H9 (cell line): ENCODE data around the gene MFSD12. TPM values are rescaled to one million over a fixed set of nuclear protein-coding genes. Genes with fewer than 3 reads are reported as not detected.

Experiments used
- DNase-seq: peaks from one replicate; pipeline ENCODE4 v3.0.0-alpha.2; 2017
- H2AFZ ChIP-seq: one replicate; pipeline ENCODE4 v1.6.1; 2013; ENCODE audit warnings: mild to moderate bottlenecking, low read length, control low read depth, moderate library complexity
- H2AK5ac ChIP-seq: 2 replicates; pipeline ENCODE4 v1.6.1; 2013; ENCODE audit warnings: low read length, control low read depth, mixed read lengths; ENCODE audit not compliant: insufficient read length
- H2BK120ac ChIP-seq: one replicate; pipeline ENCODE4 v1.6.1; 2013; ENCODE audit warnings: low read depth, mild to moderate bottlenecking, low read length, control low read depth, inconsistent platforms; ENCODE audit not compliant: poor library complexity, severe bottlenecking
- H2BK12ac ChIP-seq: 2 replicates; pipeline ENCODE4 v1.6.1; 2013; ENCODE audit warnings: low read length, control low read depth, mixed read lengths, low read depth; ENCODE audit not compliant: insufficient read length
- H2BK15ac ChIP-seq: 2 replicates; pipeline ENCODE4 v1.6.1; 2013; ENCODE audit warnings: low read depth, low read length, control low read depth
- H2BK20ac ChIP-seq: one replicate; pipeline ENCODE4 v1.6.1; 2013; ENCODE audit warnings: low read depth, mild to moderate bottlenecking, low read length, control low read depth, inconsistent platforms; ENCODE audit not compliant: poor library complexity, severe bottlenecking
- H2BK5ac ChIP-seq: 2 replicates; pipeline ENCODE4 v1.6.1; 2013; ENCODE audit warnings: low read length, control low read depth, mixed read lengths; ENCODE audit not compliant: insufficient read length
- H3K14ac ChIP-seq: 2 replicates; pipeline ENCODE4 v1.6.1; 2013; ENCODE audit warnings: low read length, control low read depth; ENCODE audit not compliant: insufficient read depth
- H3K18ac ChIP-seq: 2 replicates; pipeline ENCODE4 v1.6.1; 2013; ENCODE audit warnings: low read depth, mild to moderate bottlenecking, mixed read lengths, low read length, control low read depth; ENCODE audit not compliant: insufficient read length
- H3K23ac ChIP-seq: 2 replicates; pipeline ENCODE4 v1.6.1; 2013; ENCODE audit warnings: low read length, control low read depth, mixed read lengths, low read depth; ENCODE audit not compliant: insufficient read length
- H3K23me2 ChIP-seq: 2 replicates; pipeline ENCODE4 v1.6.1; 2013; ENCODE audit warnings: low read depth, mild to moderate bottlenecking, mixed read lengths, low read length, control low read depth; ENCODE audit not compliant: insufficient read length, poor library complexity, severe bottlenecking
- H3K27ac ChIP-seq: 2 replicates; pipeline ENCODE4 v1.5.1; 2013; ENCODE audit warnings: low read length, control low read depth, mixed read lengths, low read depth; ENCODE audit not compliant: insufficient read length
- H3K27me3 ChIP-seq: 2 replicates; pipeline ENCODE4 v1.6.1; 2013; ENCODE audit warnings: low read length, control low read depth, inconsistent platforms; ENCODE audit not compliant: insufficient read depth
- H3K4ac ChIP-seq: 2 replicates; pipeline ENCODE4 v1.6.1; 2013; ENCODE audit warnings: low read depth, mild to moderate bottlenecking, control low read depth, inconsistent platforms, low read length, moderate library complexity
- H3K4me1 ChIP-seq: 2 replicates; pipeline ENCODE4 v1.6.1; 2013; ENCODE audit warnings: low read length, control low read depth, inconsistent platforms; ENCODE audit not compliant: insufficient read depth
- H3K4me2 ChIP-seq: 2 replicates; pipeline ENCODE4 v1.6.1; 2013; ENCODE audit warnings: low read length, control low read depth, mixed read lengths; ENCODE audit not compliant: insufficient read length, insufficient read depth
- H3K56ac ChIP-seq: 2 replicates; pipeline ENCODE4 v1.6.1; 2013; ENCODE audit warnings: low read depth, mild to moderate bottlenecking, mixed read lengths, low read length, control low read depth; ENCODE audit not compliant: insufficient read length
- H3K79me1 ChIP-seq: 2 replicates; pipeline ENCODE4 v1.6.1; 2013; ENCODE audit warnings: low read depth, mild to moderate bottlenecking, moderate library complexity, low read length, control low read depth, inconsistent platforms; ENCODE audit not compliant: insufficient read depth, poor library complexity, severe bottlenecking
- H3K79me2 ChIP-seq: 2 replicates; pipeline ENCODE4 v1.6.1; 2013; ENCODE audit warnings: low read length, control low read depth, inconsistent platforms; ENCODE audit not compliant: insufficient read depth
- H3K9ac ChIP-seq: 2 replicates; pipeline ENCODE4 v1.6.1; 2013; ENCODE audit warnings: low read length, control low read depth, mixed read lengths; ENCODE audit not compliant: insufficient read length; ENCODE audit errors: extremely low read depth
- H3K9me3 ChIP-seq: one replicate; pipeline ENCODE4 v1.6.1; 2013; ENCODE audit warnings: low read depth, low read length, inconsistent platforms; ENCODE audit not compliant: control insufficient read depth
- H3T11ph ChIP-seq: one replicate; pipeline ENCODE4 v1.6.1; 2013; ENCODE audit warnings: mild to moderate bottlenecking, low read length, control low read depth, inconsistent platforms
- H4K20me1 ChIP-seq: one replicate; pipeline ENCODE4 v1.6.1; 2013; ENCODE audit not compliant: control insufficient read depth, insufficient read length, insufficient read depth
- H4K5ac ChIP-seq: 2 replicates; pipeline ENCODE4 v1.6.1; 2013; ENCODE audit warnings: low read depth, mild to moderate bottlenecking, mixed read lengths, low read length, control low read depth; ENCODE audit not compliant: insufficient read length
- H4K8ac ChIP-seq: replicated peaks from 2 replicates; pipeline ENCODE4 v1.6.1; 2013; ENCODE audit warnings: low read length, control low read depth, mixed read lengths, low read depth; ENCODE audit not compliant: insufficient read length
- H4K91ac ChIP-seq: 2 replicates; pipeline ENCODE4 v1.6.1; 2013; ENCODE audit warnings: low read depth, mild to moderate bottlenecking, moderate library complexity, mixed read lengths, low read length, control low read depth; ENCODE audit not compliant: insufficient read length
- H3K27ac Mint-ChIP-seq, 3 experiments: 2 replicates in 2 of 3; 3 replicates in 1 of 3; pipeline ENCODE4 v1.8.0; 2020 to 2021; ENCODE audit warnings: mixed read lengths in 3 of 3, mild to moderate bottlenecking in 1 of 3, moderate library complexity in 1 of 3
- H3K27me3 Mint-ChIP-seq: 2 replicates; pipeline ENCODE4 v1.8.0; 2021; ENCODE audit warnings: low read depth, mild to moderate bottlenecking, moderate library complexity, mixed read lengths
- H3K36me3 Mint-ChIP-seq, 3 experiments: 2 replicates in 2 of 3; 3 replicates in 1 of 3; pipeline ENCODE4 v1.8.0; 2020 to 2021; ENCODE audit warnings: low read depth in 3 of 3, mixed read lengths in 3 of 3; ENCODE audit not compliant: insufficient read depth in 1 of 3
- H3K4me1 Mint-ChIP-seq, 2 experiments: 2 replicates each; pipeline ENCODE4 v1.8.0; 2020; ENCODE audit warnings: mixed read lengths in 2 of 2
- H3K4me3 Mint-ChIP-seq, 2 experiments: 2 replicates in 1 of 2; 3 replicates in 1 of 2; pipeline ENCODE4 v1.8.0; 2020 to 2021; ENCODE audit warnings: mild to moderate bottlenecking in 2 of 2, mixed read lengths in 2 of 2, moderate library complexity in 1 of 2
- H3K9me3 Mint-ChIP-seq, 2 experiments: 2 replicates in 1 of 2; 3 replicates in 1 of 2; pipeline ENCODE4 v1.8.0; 2020; ENCODE audit warnings: mild to moderate bottlenecking in 2 of 2, mixed read lengths in 2 of 2, moderate library complexity in 1 of 2
- CTCF ChIP-seq: fragments of 200-600 bp; sonication (generic); conservative IDR thresholded peaks from 3 replicates; pipeline ENCODE4 v1.8.0; 2021; ENCODE audit warnings: antibody characterized with exemption, mild to moderate bottlenecking
- WGBS: extraction: QIAGEN DNeasy Blood & Tissue Kit; methylation state at CpG from one replicate; pipeline ENCODE4 v1.1.7; 2013; ENCODE audit warnings: missing lambda C conversion rate, low lambda C conversion rate, mixed read lengths; ENCODE audit not compliant: insufficient read length; ENCODE audit errors: extremely low coverage; 5-methylcytosine and 5-hydroxymethylcytosine counted together
- total RNA-seq: library from RNA; stranded (reverse); gene quantifications from 2 replicates; pipeline ENCODE4 v1.2.1, GENCODE V29; 2021

The MFSD12 gene
- total RNA-seq, 1 experiment from 2014 or later: 58.8 TPM

GRCh38 chr19:3544058-3544376 is 13.4 kb downstream of the MFSD12 start:
- H3K4me2 ChIP-seq: no peak overlapping the region
- no peak overlapping the region for H2BK12ac ChIP-seq
- no peak overlapping the region for H2BK5ac ChIP-seq
- no peak overlapping the region for H2AK5ac ChIP-seq
- H3K9ac ChIP-seq: no peak overlapping the region
- H4K5ac ChIP-seq: no peak overlapping the region
- H2BK120ac ChIP-seq: no peak overlapping the region
- H3K4me1 Mint-ChIP-seq: peaks cover 4 to 8% of the 10 kb centered on the region in 2 experiments; a peak in 3 of 4 replicates
- no peak for TF ChIP-seq CTCF
- no peaks in the 10 kb centered on the region for H4K20me1 ChIP-seq
- no peak overlapping the region for H3K27ac ChIP-seq
- no peak overlapping the region for H3K4me3 Mint-ChIP-seq
- no peaks in the 10 kb centered on the region for H3K23me2 ChIP-seq
- no peak overlapping the region for H3T11ph ChIP-seq
- H3K4me1 ChIP-seq: no peaks in the 10 kb centered on the region
- no peak overlapping the region for H2BK15ac ChIP-seq
- H3K4ac ChIP-seq: no peak overlapping the region
- no peak overlapping the region for H3K14ac ChIP-seq
- H3K56ac ChIP-seq: no peak overlapping the region
- no peaks in the 10 kb centered on the region for H3K9me3 Mint-ChIP-seq
- no peaks in the 10 kb centered on the region for H3K9me3 ChIP-seq
- WGBS: no CpG with 5 or more reads among the region's 9 CpGs
- H3K18ac ChIP-seq: no peak overlapping the region
- H2BK20ac ChIP-seq: no peak overlapping the region
- H4K8ac ChIP-seq: no peak overlapping the region
- H3K79me2 ChIP-seq: no peaks in the 10 kb centered on the region
- H3K36me3 Mint-ChIP-seq: peaks cover 2 to 17% (median 14%) of the 10 kb centered on the region in 3 experiments; a peak in 6 of 7 replicates
- no peaks in the 10 kb centered on the region for H3K79me1 ChIP-seq
- no peaks in the 10 kb centered on the region for H3K27me3 Mint-ChIP-seq
- H3K27me3 ChIP-seq: no peaks in the 10 kb centered on the region
- no peak overlapping the region for H3K23ac ChIP-seq
- no peak for DNase-seq
- no peak overlapping the region for H2AFZ ChIP-seq
- H3K27ac Mint-ChIP-seq: no peak overlapping the region
- H4K91ac ChIP-seq: no peak overlapping the region
